NCI-H774 (cell line): Measurements from ENCODE around the gene KRTAP10-4.
"Not testable (repeated sequence)": the region's sequence is repeated elsewhere in the genome, so short reads cannot be mapped to it uniquely, and the experiment has no call there.

ENCODE experiments used
- DNase-seq: peaks from one replicate; lab custom pipeline; 2025; lab: John Stamatoyannopoulos, UW

The KRTAP10-4 gene

GRCh38 chr21:44534688-44535087 lies 38.8 kb upstream of the KRTAP10-4 start:
- DNase-seq, result no peak

GRCh38 chr21:44535963-44536362 lies 37.6 kb upstream of the KRTAP10-4 start:
- DNase-seq, result no peak

GRCh38 chr21:44537930-44538911 lies 35.3 kb upstream of the KRTAP10-4 start:
- no peak for DNase-seq

GRCh38 chr21:44539046-44539445 lies 34.5 kb upstream of the KRTAP10-4 start:
- DNase-seq, result no peak

GRCh38 chr21:44539991-44540666 lies 33.4 kb upstream of the KRTAP10-4 start, which contains the start of gene KRTAP10-1:
Gene KRTAP10-1, minus strand, starts transcription at chr21:44540195. Its CDS starts 45 bp downstream, at chr21:44540150.
- DNase-seq, result no peak

GRCh38 chr21:44540741-44541288 lies 32.7 kb upstream of the KRTAP10-4 start:
- no peak for DNase-seq

GRCh38 chr21:44542716-44543115 lies 30.8 kb upstream of the KRTAP10-4 start:
- DNase-seq, result no peak

GRCh38 chr21:44544566-44544965 lies 29.0 kb upstream of the KRTAP10-4 start:
- no peak for DNase-seq

GRCh38 chr21:44547656-44548331 lies 25.7 kb upstream of the KRTAP10-4 start:
- no peak for DNase-seq

- DNase-seq, result no peak
These were observed 25.1 kb upstream of the KRTAP10-4 start for GRCh38 chr21:44548381-44548780.

GRCh38 chr21:44548922-44549321 lies 24.6 kb upstream of the KRTAP10-4 start:
- DNase-seq, result no peak

- DNase-seq, result no peak
These were observed 23.9 kb upstream of the KRTAP10-4 start for GRCh38 chr21:44549525-44550211.

GRCh38 chr21:44550285-44550684 lies 23.2 kb upstream of the KRTAP10-4 start:
- DNase-seq, result not testable (repeated sequence)

- DNase-seq, result no peak
These were observed 22.7 kb upstream of the KRTAP10-4 start for GRCh38 chr21:44550807-44551206.

- no peak for DNase-seq
These were observed 22.1 kb upstream of the KRTAP10-4 start, which contains the start of gene KRTAP10-2 for GRCh38 chr21:44551340-44551961. Gene KRTAP10-2, minus strand, starts transcription at chr21:44551505. Its CDS starts 47 bp downstream, at chr21:44551458.

GRCh38 chr21:44552136-44552535 lies 21.4 kb upstream of the KRTAP10-4 start:
- DNase-seq, result no peak

- DNase-seq, result no peak
These were observed 20.8 kb upstream of the KRTAP10-4 start for GRCh38 chr21:44552681-44553080.

- DNase-seq, result no peak
These were observed 18.2 kb upstream of the KRTAP10-4 start for GRCh38 chr21:44555200-44555875.

GRCh38 chr21:44556879-44557278 lies 16.6 kb upstream of the KRTAP10-4 start:
- peak; percentile 56 for DNase-seq
